SK-MEL-5 (cell line): ENCODE measurements around the gene BAIAP2L1. TPM values are rescaled to one million over a fixed set of nuclear protein-coding genes. Genes with fewer than 3 reads are reported as not detected.

ENCODE experiments used
- DNase-seq: peaks from one replicate; pipeline ENCODE4 v3.0.0-alpha.2; 2016; ENCODE audit warnings: low read depth, low spot score
- in situ Hi-C: cut with HindIII; loops from 2 replicates; pipeline ENCODE4 v1.10.0; 2016; ENCODE audit warnings: low sequenced_read_pairs, high pct_unique_total_duplicates, low pct_unique_long_range_greater_than_20kb
- total RNA-seq: library from RNA; depleted of rRNA; stranded (reverse); fragments of >200 nt; shearing (Covaris generic); gene quantifications from 2 replicates; pipeline ENCODE4 v1.2.3, GENCODE V29; 2014

The BAIAP2L1 gene
- total RNA-seq, 1 experiment from 2014 or later, result 18.1 TPM

- DNase-seq, result no peak
- in situ Hi-C loops, result no loop called here
Observed at GRCh38 chr7:98289333-98289875, 111.5 kb downstream of the BAIAP2L1 start.

- in situ Hi-C loops, result no loop called here
- DNase-seq, result no peak
Observed at GRCh38 chr7:98288064-98288823, 112.6 kb downstream of the BAIAP2L1 start.

- DNase-seq, result no peak
- in situ Hi-C loops, result no loop called here
Observed at GRCh38 chr7:98287486-98287959, 113.4 kb downstream of the BAIAP2L1 start.

- in situ Hi-C loops, result no loop called here
- no peak for DNase-seq
Observed at GRCh38 chr7:98286701-98287485, 114.0 kb downstream of the BAIAP2L1 start.

GRCh38 chr7:98286093-98286539 is 114.8 kb downstream of the BAIAP2L1 start:
- in situ Hi-C loops, result no loop called here
- peak; percentile 51 for DNase-seq

GRCh38 chr7:98285157-98286092 is 115.5 kb downstream of the BAIAP2L1 start:
- in situ Hi-C loops, result no loop called here
- no peak for DNase-seq

GRCh38 chr7:98284335-98285036 is 116.4 kb downstream of the BAIAP2L1 start:
- in situ Hi-C loops, result no loop called here
- DNase-seq, result peak; percentile 58

GRCh38 chr7:98283887-98284222 is 117.0 kb downstream of the BAIAP2L1 start:
- no peak for DNase-seq
- in situ Hi-C loops, result no loop called here

GRCh38 chr7:98283127-98283886 is 117.6 kb downstream of the BAIAP2L1 start:
- peak; percentile 53 for DNase-seq
- in situ Hi-C loops, result no loop called here

GRCh38 chr7:98282703-98283102 is 118.2 kb downstream of the BAIAP2L1 start:
- in situ Hi-C loops, result no loop called here
- DNase-seq, result no peak

GRCh38 chr7:98281757-98282606 is 118.9 kb downstream of the BAIAP2L1 start:
- in situ Hi-C loops, result no loop called here
- DNase-seq, result no peak

GRCh38 chr7:98280791-98281756 is 119.8 kb downstream of the BAIAP2L1 start, which contains the start of gene BRI3:
Gene BRI3 (plus strand): TSS chr7:98281686. CDS start chr7:98281796, 110 bp downstream.
- peak; percentile 90 for DNase-seq
- in situ Hi-C loops, result no loop called here

GRCh38 chr7:98280296-98280695 is 120.6 kb downstream of the BAIAP2L1 start:
- in situ Hi-C loops, result no loop called here
- DNase-seq, result no peak

- in situ Hi-C loops, result no loop called here
Observed at GRCh38 chr7:98278936-98279335, 122.0 kb downstream of the BAIAP2L1 start.

More at GRCh38 chr7:98278936-98279335, 122.0 kb downstream of the BAIAP2L1 start:
- no peak for DNase-seq
